BJ (cell line): Measurements from ENCODE around the gene SPAG17. TPM values are rescaled to one million over a fixed set of nuclear protein-coding genes. Genes with fewer than 3 reads are reported as not detected.

ENCODE experiments used
- CTCF ChIA-PET: fragments of 350-600 bp; formaldehyde crosslinking; extraction: SDS; loops from one replicate; lab custom pipeline; 2021; ENCODE audit warnings: antibody characterized with exemption, inconsistent platforms; lab: Yijun Ruan, JAX
- POLR2A ChIA-PET: fragments of 300-600 bp; sonication (Branson Sonifier 250); formaldehyde crosslinking; extraction: SDS; loops from one replicate; lab custom pipeline; 2021; ENCODE audit warnings: antibody characterized with exemption; lab: Charles Lee
- DNase-seq: peaks from one replicate; pipeline ENCODE4 v3.0.0-alpha.2; 2011; ENCODE audit warnings: low read depth
- H3K27me3 ChIP-seq: 2 replicates; pipeline ENCODE4 v1.6.0; 2011; ENCODE audit warnings: low read length; ENCODE audit not compliant: control insufficient read depth, insufficient read depth
- H3K36me3 ChIP-seq: 2 replicates; pipeline ENCODE4 v1.5.1; 2011; ENCODE audit warnings: low read length; ENCODE audit not compliant: control insufficient read depth, insufficient read depth
- H3K4me3 ChIP-seq: 2 replicates; pipeline ENCODE4 v1.5.1; 2011; ENCODE audit warnings: low read depth, mild to moderate bottlenecking, control low read depth, low read length
- polyA plus RNA-seq: library from polyadenylated mRNA; depleted of rRNA; stranded (reverse); fragments of >200 nt; gene quantifications from 2 replicates; pipeline ENCODE4 v1.2.3, GENCODE V29; 2011
- TF ChIP-seq, protein P1 (sequence below): IDR thresholded peaks from 2 replicates; pipeline ENCODE4 v1.5.1; 2011; ENCODE audit warnings: low read depth, mild to moderate bottlenecking, control low read depth, inconsistent platforms, low read length, moderate library complexity; ENCODE audit not compliant: insufficient read depth

SPAG17 gene
- polyA plus RNA-seq, 1 experiment: 0.09 TPM

DNA sequence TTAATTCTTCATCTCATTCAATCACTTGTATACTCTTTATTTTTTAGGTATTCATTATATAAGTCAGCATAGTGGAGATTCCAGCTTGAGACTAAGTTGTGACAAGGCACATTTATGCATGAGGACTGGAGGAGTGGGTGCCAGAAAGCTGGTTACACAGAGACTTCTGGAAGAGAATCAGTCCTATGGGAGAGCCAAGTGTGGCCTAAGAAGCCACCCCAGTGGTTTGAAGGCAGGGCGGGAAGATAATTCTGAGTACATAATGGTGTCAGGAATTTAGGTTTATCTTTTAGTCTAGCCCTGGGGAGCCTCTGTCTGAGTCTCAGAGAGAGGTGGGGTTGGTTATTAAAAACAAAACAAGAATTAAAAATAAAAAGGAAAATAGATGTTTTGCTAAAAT lies 83.0 kb downstream of the SPAG17 start:
- POLR2A ChIA-PET: no interaction called here
- no peaks in the 10 kb centered on the region for H3K36me3 ChIP-seq

GRCh38 chr1:118101515-118101844 lies 83.5 kb downstream of the SPAG17 start:
- POLR2A ChIA-PET: no interaction called here
- Histone ChIP-seq H3K4me3 (no peak overlapping the region), H3K36me3 (no peaks in the 10 kb centered on the region), H3K27me3 (peaks cover 3% of the 10 kb centered on the region)
- peak; percentile 62 for DNase-seq
- CTCF ChIA-PET: no interaction called here
- TF ChIP-seq, protein P1, sequence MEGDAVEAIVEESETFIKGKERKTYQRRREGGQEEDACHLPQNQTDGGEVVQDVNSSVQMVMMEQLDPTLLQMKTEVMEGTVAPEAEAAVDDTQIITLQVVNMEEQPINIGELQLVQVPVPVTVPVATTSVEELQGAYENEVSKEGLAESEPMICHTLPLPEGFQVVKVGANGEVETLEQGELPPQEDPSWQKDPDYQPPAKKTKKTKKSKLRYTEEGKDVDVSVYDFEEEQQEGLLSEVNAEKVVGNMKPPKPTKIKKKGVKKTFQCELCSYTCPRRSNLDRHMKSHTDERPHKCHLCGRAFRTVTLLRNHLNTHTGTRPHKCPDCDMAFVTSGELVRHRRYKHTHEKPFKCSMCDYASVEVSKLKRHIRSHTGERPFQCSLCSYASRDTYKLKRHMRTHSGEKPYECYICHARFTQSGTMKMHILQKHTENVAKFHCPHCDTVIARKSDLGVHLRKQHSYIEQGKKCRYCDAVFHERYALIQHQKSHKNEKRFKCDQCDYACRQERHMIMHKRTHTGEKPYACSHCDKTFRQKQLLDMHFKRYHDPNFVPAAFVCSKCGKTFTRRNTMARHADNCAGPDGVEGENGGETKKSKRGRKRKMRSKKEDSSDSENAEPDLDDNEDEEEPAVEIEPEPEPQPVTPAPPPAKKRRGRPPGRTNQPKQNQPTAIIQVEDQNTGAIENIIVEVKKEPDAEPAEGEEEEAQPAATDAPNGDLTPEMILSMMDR: no peak

More for the DNA sequence above, 83.0 kb downstream of the SPAG17 start:
- Histone ChIP-seq H3K4me3 (no peak overlapping the region), H3K27me3 (peaks cover 3% of the 10 kb centered on the region)
- TF ChIP-seq, protein P1: no peak
- CTCF ChIA-PET: no interaction called here
- DNase-seq: no peak

DNA sequence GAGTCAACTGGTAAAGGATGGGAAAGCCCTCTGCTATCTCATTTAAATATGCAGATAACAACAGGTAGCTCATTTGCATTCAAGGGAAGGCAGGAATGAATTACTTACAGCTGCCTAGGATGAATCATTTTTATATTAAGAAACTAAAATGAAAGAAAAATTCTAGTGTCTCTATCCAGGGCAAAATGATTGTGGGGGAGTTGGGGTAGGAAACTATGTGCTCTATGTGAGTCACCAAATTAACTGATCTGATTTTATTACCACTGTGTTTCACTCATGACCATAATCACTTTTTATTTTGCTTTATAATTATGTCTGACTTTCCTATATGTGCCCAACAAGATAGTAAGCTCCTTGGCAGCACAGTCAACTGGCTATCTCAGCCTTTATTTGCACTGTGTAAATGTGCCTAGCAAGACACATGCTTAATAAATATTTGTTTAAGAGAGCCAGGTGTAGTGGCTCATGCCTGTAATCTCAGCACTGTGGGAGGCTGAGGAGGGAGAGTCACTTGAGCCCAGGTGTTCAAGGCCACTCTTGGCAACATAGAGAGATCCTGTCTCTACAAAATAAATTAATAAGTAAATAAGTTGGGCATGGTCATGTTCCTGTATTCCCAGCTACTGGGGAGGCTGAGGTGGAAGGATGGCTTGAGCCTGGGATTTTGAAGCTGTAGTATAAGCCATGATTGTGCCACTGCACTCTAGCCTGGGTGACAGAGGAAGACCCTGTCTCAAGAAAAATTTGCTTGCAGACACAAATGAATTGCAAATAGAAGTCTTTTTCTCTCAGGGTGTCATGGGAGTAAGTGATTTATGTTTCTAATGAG lies 84.1 kb downstream of the SPAG17 start:
- peaks cover 2% of the 10 kb centered on the region for H3K27me3 ChIP-seq
- TF ChIP-seq, protein P1: no peak
- H3K36me3 ChIP-seq: no peaks in the 10 kb centered on the region
- CTCF ChIA-PET: no interaction called here
- H3K4me3 ChIP-seq: no peak overlapping the region
- POLR2A ChIA-PET: no interaction called here
- no peak for DNase-seq

DNA sequence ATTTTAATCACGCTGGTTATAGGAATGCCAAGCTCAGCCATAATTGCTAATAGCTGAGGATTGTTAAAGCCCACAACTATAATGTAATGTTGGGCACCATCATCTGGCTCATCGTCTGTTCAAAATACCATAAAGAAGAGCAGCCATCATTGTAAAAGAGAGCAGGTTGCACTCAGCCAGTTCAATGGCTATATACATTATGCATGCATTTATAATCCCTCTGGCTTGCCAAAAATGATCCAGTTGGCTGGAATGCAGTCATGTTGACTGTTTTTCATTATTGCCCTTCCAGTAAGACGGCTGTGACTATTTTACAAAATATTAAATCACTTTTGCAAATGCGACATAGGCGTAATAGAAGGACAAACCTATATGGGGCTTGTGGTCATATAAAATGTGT lies 85.3 kb downstream of the SPAG17 start:
- POLR2A ChIA-PET: no interaction called here
- H3K27me3 ChIP-seq: no peaks in the 10 kb centered on the region; the same call in 1 of the 2 replicates
- H3K4me3 ChIP-seq: no peak overlapping the region
- no peaks in the 10 kb centered on the region for H3K36me3 ChIP-seq
- DNase-seq: no peak
- TF ChIP-seq, protein P1: no peak
- CTCF ChIA-PET: no interaction called here

GRCh38 chr1:118097622-118098348 lies 87.2 kb downstream of the SPAG17 start:
- H3K27me3 ChIP-seq: no peaks in the 10 kb centered on the region; the same call in 1 of the 2 replicates
- no peak overlapping the region for H3K4me3 ChIP-seq
- TF ChIP-seq, protein P1: no peak
- no peaks in the 10 kb centered on the region for H3K36me3 ChIP-seq
- ChIA-PET CTCF (interaction anchor here (1.3 kb wide), 2 partner anchors 18 to 20 kb away, joined by 4 to 6 read pairs; no protein-coding TSS in a partner anchor), POLR2A (no interaction called here)
- DNase-seq: no peak
